GM12865 (cell line): Measurements from ENCODE around the gene OR9Q1.

Experiments used
- DNase-seq: peaks from one replicate; pipeline ENCODE4 v3.0.0; 2010; ENCODE audit warnings: low read depth
- H3K4me3 ChIP-seq: 2 replicates; pipeline ENCODE4 v1.5.1; 2011; ENCODE audit warnings: mild to moderate bottlenecking, low read depth, low read length, control low read depth
- TF ChIP-seq, protein P1 (sequence below): IDR thresholded peaks from 2 replicates; pipeline ENCODE4 v1.5.1; 2011; ENCODE audit warnings: low read length, control low read depth, low read depth, inconsistent platforms; ENCODE audit not compliant: insufficient read depth; ENCODE audit errors: missing control alignments

The OR9Q1 gene, protein sequence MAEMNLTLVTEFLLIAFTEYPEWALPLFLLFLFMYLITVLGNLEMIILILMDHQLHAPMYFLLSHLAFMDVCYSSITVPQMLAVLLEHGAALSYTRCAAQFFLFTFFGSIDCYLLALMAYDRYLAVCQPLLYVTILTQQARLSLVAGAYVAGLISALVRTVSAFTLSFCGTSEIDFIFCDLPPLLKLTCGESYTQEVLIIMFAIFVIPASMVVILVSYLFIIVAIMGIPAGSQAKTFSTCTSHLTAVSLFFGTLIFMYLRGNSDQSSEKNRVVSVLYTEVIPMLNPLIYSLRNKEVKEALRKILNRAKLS

GRCh38 chr11:58023435-58023931 is at the start of gene OR9Q1:
Gene OR9Q1 (plus strand): TSS chr11:58023881. CDS start chr11:58179445, 155,564 bp downstream.
- DNase-seq, result no peak
- no peak within 1 kb of the TSS for H3K4me3 ChIP-seq
- TF ChIP-seq, protein P1, sequence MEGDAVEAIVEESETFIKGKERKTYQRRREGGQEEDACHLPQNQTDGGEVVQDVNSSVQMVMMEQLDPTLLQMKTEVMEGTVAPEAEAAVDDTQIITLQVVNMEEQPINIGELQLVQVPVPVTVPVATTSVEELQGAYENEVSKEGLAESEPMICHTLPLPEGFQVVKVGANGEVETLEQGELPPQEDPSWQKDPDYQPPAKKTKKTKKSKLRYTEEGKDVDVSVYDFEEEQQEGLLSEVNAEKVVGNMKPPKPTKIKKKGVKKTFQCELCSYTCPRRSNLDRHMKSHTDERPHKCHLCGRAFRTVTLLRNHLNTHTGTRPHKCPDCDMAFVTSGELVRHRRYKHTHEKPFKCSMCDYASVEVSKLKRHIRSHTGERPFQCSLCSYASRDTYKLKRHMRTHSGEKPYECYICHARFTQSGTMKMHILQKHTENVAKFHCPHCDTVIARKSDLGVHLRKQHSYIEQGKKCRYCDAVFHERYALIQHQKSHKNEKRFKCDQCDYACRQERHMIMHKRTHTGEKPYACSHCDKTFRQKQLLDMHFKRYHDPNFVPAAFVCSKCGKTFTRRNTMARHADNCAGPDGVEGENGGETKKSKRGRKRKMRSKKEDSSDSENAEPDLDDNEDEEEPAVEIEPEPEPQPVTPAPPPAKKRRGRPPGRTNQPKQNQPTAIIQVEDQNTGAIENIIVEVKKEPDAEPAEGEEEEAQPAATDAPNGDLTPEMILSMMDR, result no peak

DNA sequence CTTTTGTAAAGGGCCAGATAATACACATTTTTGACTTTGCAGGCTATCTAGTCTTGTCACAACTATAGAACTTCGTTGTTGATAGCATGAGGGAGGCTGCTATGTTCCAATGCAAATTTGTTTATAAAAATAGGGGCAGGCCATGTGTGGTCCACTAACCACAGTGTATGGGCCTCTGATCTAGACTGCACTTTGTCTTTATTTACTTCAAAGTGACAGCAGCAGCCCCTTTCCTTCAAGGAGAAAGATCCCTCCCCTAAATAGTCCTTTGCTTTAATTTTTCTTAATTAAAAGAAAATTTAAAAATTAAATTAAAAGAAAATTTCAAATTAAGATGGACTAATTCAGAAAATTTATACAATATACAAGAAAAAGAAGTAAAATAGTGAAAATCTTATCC is 49.5 kb upstream of the OR9Q1 start:
- DNase-seq, result no peak
- no peak overlapping the region for H3K4me3 ChIP-seq
- TF ChIP-seq, protein P1, result no peak

- DNase-seq, result no peak
- TF ChIP-seq, protein P1, result no peak
- H3K4me3 ChIP-seq, result no peak overlapping the region
Measured at GRCh38 chr11:57974848-57975601, 48.7 kb upstream of the OR9Q1 start.

GRCh38 chr11:57977709-57978108 is 46.0 kb upstream of the OR9Q1 start:
- no peak for DNase-seq
- H3K4me3 ChIP-seq, result no peak overlapping the region
- TF ChIP-seq, protein P1, result no peak

DNA sequence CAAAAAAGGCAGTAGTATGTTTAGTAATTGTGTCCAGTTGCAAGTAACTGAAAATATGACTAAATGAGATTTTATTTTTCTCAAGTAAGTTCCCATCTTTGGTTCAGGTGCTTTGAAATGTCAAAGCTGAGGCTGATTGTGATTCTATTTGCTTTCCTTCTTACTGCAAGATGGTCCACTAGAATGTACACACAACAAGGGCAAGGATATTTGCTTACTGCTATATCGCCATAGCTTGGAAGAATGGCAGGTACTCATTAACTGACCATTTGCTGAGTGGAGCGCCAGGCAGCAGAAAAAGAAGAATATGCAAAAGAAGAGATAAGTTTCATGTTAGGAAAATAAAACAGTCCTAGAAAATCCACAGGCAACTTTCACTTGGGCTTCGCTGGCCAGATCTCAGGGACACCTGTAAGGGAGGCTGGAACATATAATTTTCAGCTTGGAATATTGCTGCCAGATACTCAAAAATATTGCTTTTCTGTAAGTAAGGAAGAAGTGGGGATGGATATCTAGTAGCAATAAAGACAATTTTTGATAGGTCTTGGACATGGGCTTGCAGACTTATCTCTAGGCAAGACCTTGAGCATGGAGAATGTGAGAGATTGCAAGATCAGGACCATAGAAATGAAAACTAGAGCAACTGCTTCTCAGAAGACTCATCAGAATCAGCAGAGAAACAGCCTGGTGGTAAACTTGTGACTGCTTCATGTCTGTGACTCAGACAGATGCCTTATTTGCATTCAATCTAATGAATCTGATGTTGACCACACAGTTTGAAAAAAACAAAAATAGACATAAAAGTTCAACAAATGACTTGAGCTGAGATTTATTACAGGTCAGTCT is 44.8 kb upstream of the OR9Q1 start:
- TF ChIP-seq, protein P1, result no peak
- DNase-seq, result no peak

GRCh38 chr11:57979532-57980079 is 44.1 kb upstream of the OR9Q1 start:
- DNase-seq, result no peak
- TF ChIP-seq, protein P1, result no peak
- no peak overlapping the region for H3K4me3 ChIP-seq

More for the DNA sequence above, 44.8 kb upstream of the OR9Q1 start:
- no peak overlapping the region for H3K4me3 ChIP-seq
